Sciatic nerve (tissue), 2 donors: Measurements from ENCODE around the gene PPP1R11. TPM values are rescaled to one million over a fixed set of nuclear protein-coding genes. Genes with fewer than 3 reads are reported as not detected.

Experiments used
- ATAC-seq: fragments of 200-7000 bp; cut with Tn5 transposase; one replicate; pipeline ENCODE4 v1.9.1; 2020; ENCODE audit warnings: mild to moderate bottlenecking, moderate library complexity
- DNase-seq: peaks from one replicate; pipeline ENCODE4 v3.0.0-alpha.2; 2020; ENCODE audit warnings: low spot score
- intact Hi-C: fragments of 100-400 bp; cut with DNase I; formaldehyde crosslinking; loops from one replicate; pipeline ENCODE4 v1.14.2; 2022
- total RNA-seq: library from RNA; stranded (reverse); fragmentation: NEBNext Ultra II Directional; extraction: Animal tissue kit (Norgen Biotek cat#: 25700); gene quantifications from one replicate; pipeline ENCODE4 v1.2.1, GENCODE V29; 2021
- donor health status: DM: no; HTN: no; CAD: no.
- donor health status: DM: no; HTN: no; CAD: no.

Gene PPP1R11
- total RNA-seq, 1 donor from 2014 or later, result 38.3 TPM

DNA sequence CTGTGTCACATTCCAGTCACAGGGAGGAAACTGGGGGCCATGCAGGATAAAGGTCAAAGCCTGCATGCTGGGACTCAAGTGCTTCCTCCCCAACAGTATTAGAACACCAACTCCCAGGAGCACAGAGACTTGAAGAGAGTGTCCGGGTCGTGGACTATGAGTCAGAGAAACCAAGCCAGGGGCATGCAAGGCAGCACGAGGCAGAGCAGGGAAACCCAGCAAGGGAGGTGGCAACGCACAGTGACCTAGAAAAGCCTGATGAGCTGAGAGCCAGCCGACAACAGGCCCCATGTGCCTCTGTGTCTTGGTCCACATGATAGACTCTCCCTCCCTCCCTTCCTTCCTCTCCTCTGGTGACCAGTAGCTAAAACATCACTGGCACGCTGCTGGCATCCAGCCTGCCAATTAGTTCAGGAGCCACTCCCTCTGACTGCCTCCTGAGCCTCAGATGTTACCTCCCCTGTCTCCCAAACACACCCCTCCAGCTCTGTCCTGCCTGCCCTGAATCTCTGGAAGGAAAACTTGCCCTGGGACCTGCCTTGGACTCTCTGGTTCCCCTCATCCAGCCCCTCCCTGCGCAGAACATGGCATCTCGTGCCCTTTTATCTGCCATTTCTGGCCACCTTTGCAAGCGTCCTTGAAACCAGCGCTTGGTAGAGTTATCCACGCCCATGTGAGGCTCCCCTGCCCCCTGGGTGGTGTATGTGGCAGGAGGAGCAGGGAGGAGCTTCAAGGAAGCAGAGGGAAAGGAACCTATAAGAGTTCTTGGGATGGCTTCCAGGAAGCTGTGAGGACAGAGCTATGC is 24.8 kb downstream of the PPP1R11 start:
- ATAC-seq, result peak; percentile 56
- intact Hi-C loops, result no loop called here
- no peak for DNase-seq

DNA sequence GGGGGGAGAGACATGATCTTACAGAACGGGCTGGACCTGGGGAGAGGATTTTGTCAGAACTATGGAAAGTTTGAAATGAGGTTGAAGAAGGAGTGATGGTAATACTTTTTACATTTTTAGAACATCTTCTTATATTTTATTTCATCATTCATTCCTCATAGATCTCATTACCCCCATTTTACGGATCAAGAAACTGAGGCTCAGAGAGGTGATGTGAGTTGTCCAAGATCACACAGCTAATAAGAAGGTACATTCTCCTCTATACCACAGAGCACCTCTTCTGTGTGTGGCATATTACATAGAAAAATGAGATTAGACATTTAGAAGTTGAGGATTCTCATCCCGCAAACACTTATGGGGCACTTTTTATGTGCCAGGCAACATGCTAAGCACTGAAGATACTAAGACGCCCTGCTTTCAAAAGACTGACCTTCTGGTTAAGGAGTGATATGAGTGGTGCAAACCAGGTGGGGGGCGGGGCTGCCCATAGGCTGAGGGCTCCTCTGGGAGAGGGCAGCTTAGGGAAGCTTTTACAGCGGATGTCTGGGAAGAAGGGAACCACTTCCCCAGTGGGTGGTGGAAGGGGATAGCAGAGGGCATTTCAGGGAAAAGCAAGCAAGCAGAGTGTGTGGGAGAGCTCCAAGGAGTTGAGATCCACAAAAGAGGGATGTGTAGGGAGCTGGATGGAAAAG is 26.0 kb downstream of the PPP1R11 start:
- ATAC-seq (no peak), DNase-seq (no peak)
- intact Hi-C loops, result no loop called here

- no peak for ATAC-seq
- no peak for DNase-seq
- intact Hi-C loops, result no loop called here
Measured at GRCh38 chr6:30093951-30094661, 27.1 kb downstream of the PPP1R11 start.

GRCh38 chr6:30096829-30097228 is 29.8 kb downstream of the PPP1R11 start:
- intact Hi-C loops, result no loop called here
- ATAC-seq, result no peak
- no peak for DNase-seq

- no peak for DNase-seq
- intact Hi-C loops, result no loop called here
- ATAC-seq, result no peak
Measured at GRCh38 chr6:30097902-30098768, 31.1 kb downstream of the PPP1R11 start.

GRCh38 chr6:30100154-30100553 is 33.2 kb downstream of the PPP1R11 start:
- ATAC-seq (no peak), DNase-seq (no peak)
- intact Hi-C loops, result no loop called here

DNA sequence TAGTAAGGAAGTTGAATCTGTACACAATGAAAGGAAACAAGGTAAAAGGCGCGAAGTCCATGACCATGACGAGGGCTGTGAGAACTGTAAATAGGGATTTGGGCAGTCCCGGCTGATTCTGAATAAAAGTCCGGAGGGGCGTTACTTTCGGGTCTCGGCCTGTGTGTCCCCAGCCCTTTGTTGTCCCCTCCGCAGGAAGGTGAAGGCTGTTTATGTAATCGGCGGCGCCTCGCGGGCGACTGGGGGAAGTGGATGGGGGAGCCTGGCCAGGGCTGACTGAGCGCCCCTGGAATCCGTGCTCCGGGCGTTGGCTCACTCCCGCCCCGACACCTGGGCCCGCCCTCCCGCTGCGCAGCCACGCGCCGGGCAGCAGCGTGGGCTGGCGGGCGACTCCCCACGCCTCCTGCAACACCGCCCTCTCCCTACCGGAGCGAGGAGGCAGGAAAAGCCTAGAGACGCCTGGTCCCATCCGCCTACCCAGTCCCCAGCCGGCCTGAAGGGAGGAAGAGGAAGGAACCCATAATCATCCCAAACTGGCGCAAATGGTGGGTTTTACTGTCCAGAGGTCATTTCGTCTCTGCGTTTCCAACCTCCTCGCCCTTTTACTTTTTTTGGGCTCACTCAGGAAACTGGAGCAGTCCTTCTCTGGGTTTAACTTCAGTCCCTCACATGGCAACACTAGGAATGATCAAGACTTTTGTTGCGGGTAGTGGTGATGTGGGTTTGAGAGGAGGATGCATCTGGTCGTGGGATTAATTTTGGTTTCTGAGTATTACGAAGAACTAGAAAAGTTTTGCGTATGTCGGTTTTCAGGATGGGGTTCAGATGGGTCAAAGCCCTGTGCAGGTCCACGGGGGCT is 33.8 kb downstream of the PPP1R11 start:
- no peak for ATAC-seq
- peak; percentile 64 for DNase-seq
- intact Hi-C loops, result no loop called here

DNA sequence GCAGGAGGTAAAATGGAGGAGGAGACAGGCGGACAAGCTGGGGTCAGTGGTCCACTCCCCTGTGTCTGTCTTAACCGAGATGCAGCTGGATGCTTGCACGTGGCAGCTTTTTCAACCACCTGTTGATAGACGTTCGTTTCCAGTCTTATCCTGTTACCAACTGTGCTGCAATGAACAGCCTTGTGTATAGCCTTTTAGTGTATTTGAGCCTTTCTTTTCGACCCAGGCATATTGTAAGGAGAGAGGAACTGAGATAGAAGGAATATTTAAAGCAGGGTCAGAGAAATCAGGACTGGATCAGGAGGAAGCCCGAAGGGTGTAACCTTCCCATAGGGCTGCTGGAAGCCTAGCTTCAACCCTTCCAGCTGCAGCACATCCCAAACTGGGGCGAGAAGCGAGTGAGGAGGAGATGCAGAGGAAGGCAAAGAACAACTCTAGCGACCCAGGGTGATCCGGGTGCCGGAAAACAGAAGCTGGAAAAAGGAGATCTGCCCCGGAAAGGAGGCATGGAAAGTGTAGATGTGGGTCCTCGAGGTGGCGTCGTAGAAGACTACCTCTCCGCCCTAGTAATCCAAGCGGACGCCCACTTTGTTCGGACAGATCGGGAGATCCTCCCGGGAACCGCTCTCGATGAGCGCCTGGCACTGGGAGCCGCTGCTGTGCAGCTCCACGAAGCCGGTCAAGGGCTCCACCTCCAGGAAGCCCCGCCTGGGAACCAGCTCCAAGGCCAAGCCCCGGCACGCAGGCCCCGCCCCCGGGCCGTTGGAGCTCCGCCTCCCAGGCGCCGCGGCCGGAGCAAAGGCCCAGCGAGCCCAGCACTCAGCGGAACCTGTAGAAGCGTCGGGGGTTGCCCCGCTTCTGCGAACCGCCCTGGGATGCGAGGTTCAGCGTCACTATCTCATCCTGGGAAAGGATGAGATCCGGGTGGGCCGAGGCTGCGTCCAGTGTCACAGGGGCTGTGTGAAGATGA is 34.7 kb downstream of the PPP1R11 start:
- DNase-seq, result peak; percentile 94

GRCh38 chr6:30102414-30102969 is 35.5 kb downstream of the PPP1R11 start:
- DNase-seq (no peak), ATAC-seq (peak; percentile 71)
- intact Hi-C loops, result no loop called here

More for the DNA sequence above, 34.7 kb downstream of the PPP1R11 start:
- ATAC-seq, result peak; percentile 96
- intact Hi-C loops, result no loop called here

GRCh38 chr6:30102970-30103871 is 36.2 kb downstream of the PPP1R11 start:
- ATAC-seq, result peak; percentile 91
- DNase-seq, result peak; percentile 91
- intact Hi-C loops, result no loop called here

- ATAC-seq (no peak), DNase-seq (no peak)
- intact Hi-C loops, result no loop called here
Measured at GRCh38 chr6:30103872-30104179, 36.8 kb downstream of the PPP1R11 start.

DNA sequence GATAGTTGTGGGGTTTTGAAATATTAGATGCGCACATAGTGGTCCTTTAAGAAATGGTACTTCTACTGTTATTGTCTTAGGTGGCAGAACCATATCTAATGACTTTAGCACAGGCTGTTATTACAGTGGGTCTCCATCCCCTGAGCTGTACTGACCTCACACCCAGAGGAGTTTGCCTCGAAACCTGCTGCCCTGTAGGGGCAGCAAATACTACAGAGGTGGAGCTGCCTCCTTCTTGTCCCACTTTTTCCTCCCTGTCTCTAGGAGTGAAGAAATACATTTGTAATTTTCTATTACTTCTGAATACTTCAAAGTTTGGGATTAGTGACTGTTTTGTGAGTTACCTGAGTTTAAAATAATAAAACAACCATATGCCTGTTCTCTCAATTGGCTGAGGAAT is 37.7 kb downstream of the PPP1R11 start:
- ATAC-seq (no peak), DNase-seq (no peak)
- intact Hi-C loops, result no loop called here

DNA sequence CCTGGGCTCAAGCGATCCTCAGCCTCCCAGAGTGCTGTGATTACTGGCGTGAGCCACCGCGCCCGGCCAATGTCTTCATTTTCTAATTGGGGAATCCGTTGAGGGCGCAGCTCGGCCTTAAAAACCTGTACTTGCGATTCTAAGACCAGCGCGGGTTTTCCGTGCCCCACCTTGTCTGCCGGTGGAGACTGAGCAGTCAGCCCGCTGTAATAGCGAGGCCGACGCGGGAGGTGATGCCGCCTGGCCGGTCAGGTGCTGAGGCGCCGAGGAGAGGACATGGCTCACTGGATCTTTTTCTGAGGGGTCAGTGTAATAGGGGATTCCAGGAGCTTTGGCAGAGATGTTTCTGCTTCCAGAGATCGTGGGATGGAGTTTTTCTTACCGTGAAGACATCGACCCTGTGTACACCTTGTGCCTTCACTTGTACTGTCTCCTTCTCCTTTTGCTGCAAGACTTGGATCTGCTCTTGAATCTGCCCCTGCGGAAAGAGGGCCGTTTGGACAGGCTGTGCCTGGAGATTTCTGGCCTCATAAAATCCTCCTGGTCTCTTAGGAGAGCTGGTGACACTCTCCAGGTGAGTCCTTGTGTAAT is 44.4 kb downstream of the PPP1R11 start:
- intact Hi-C loops, result no loop called here

DNA sequence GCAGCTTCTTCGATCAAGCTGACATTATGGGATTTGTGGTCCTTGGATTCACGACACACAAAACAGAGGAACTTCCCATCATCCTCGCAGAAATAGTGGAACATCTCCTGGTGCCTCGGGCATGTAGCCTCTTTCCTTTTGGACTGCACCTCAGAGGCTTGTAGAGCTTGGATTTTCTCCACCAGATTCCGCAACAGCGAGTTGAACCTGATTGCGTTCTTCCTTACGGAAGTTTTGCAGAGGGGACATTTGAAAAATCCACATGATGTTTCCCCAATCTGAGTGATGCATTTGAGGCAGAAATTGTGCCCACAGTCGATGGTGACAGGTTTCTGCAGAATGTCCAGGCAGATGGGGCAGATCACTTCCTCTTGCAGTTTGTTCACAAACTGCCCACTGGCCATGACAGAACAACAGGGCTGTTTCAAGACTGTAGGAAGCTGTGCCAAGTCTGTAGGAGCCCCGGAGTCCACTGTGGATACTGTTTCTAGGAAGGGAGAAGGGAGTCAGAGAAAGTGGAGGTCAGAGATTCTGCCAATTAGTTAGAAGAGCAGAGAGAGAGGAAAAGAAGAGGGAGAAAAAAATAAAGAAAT is 45.5 kb downstream of the PPP1R11 start:
- intact Hi-C loops, result no loop called here
- no peak for DNase-seq
- no peak for ATAC-seq

More for the DNA sequence above, 44.4 kb downstream of the PPP1R11 start:
- ATAC-seq (no peak), DNase-seq (no peak)
